ENCODE data around the gene ATP1A2. TPM values are rescaled to one million over a fixed set of nuclear protein-coding genes. Genes with fewer than 3 reads are reported as not detected.
A peak's percentile ranks its signal among the peaks of the same experiment; 100 is the strongest.

Gene ATP1A2
- total RNA-seq (not detected), polyA plus RNA-seq (not detected)

- CTCF ChIA-PET = no interaction called here
- POLR2A ChIA-PET = no interaction called here
- no peaks in the 10 kb centered on the region for H3K4me1 Mint-ChIP-seq
These were observed at the start of gene ATP1A2 for GRCh38 chr1:160115545-160116282. TSS of gene ATP1A2 (plus strand) at chr1:160115759. CDS start at chr1:160115862, 103 bp downstream.

DNA sequence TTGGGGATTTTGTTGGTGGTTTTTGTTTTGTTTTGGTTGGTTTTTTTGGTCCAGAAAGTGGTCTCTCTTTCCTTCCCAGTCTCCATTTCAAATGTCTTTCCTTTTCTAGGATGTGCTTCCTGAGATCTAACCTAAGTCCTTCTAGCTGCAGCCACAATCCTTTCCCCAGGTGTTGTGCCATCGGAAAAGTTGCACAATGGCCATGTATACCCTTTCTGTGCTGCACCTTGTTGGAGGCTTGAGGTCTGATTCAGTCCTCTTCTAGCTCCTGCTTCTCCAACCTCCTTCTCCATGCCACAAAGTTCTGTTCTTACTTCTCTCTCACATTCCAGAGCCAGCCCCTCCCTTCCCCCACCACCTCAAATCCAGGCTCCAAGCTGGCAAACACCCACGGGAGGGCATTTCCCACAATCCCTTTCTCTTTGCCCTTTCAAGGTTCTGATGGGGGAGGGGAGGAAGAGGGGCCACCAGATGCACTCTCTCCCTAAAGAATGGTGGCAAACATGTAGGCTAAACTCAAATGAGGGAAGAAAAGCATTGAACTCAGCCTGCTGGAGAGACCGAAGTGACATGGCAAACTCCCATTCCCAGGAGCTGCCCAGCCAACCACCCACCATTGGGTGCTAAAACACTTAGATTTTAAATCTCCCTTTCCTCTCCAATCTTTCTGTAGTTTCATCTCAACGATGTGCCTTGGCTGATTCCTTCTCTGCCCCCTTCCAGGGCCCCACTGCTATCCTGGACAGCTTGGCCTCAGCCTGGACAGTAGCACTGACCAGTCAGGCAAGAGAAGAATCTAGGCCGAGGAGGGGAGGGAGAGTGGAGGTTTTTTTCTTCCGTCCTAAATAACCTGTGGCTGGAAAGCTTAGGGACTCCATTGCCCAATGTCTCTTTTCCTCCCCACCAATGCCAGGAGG, 48.5 kb upstream of the ATP1A2 start:
- H3K27me3 ChIP-seq (ENCODE audit: insufficient read depth, low read length, poor library complexity, severe bottlenecking) = peaks cover 22% of the 10 kb centered on the region
- peak overlapping the region in 1 of 8 donors; percentile 79 for H3K27ac Mint-ChIP-seq
- no peak overlapping the region for H3K4me3 ChIP-seq (ENCODE audit: low read length)
- H3K4me3 Mint-ChIP-seq = no peak overlapping the region
- DNase-seq = no peak
- no peaks in the 10 kb centered on the region for H3K36me3 ChIP-seq (ENCODE audit: insufficient read depth, low read length)
- H3K9me3 ChIP-seq (ENCODE audit: low read length) = no peaks in the 10 kb centered on the region
- H3K27me3 Mint-ChIP-seq = peaks cover 27 to 50% of the 10 kb centered on the region in 2 donors
- H3K4me1 ChIP-seq (ENCODE audit: insufficient read depth, low read length) = peaks cover 9% of the 10 kb centered on the region
- peaks cover 8 to 13% (median 10%) of the 10 kb centered on the region in 3 donors for H3K4me1 Mint-ChIP-seq
- no peaks in the 10 kb centered on the region for H3K36me3 Mint-ChIP-seq
- CTCF ChIA-PET = interaction anchor here (1.0 to 3.4 kb wide), 3 partner anchors 12 to 21 kb away, joined by 3 to 18 read pairs (median 15); no protein-coding TSS in a partner anchor
- POLR2A ChIA-PET = no interaction called here
- no peaks in the 10 kb centered on the region for H3K9me3 Mint-ChIP-seq
- H3K27ac ChIP-seq (ENCODE audit: low read depth, low read length) = no peak overlapping the region

More at GRCh38 chr1:160115545-160116282, at the start of gene ATP1A2:
- no peak within 1 kb of the TSS for H3K27ac ChIP-seq (ENCODE audit: low read depth, low read length)
- H3K36me3 ChIP-seq (ENCODE audit: insufficient read depth, low read length) = no peaks in the 10 kb centered on the region
- Mint-ChIP-seq H3K9me3 (no peaks in the 10 kb centered on the region), H3K27ac (no peak within 1 kb of the TSS), H3K27me3 (peaks cover 10 to 43% of the 10 kb centered on the region in 2 donors), H3K4me3 (no peak within 1 kb of the TSS), H3K36me3 (no peaks in the 10 kb centered on the region)
- H3K4me3 ChIP-seq (ENCODE audit: low read length) = no peak within 1 kb of the TSS
- H3K9me3 ChIP-seq (ENCODE audit: low read length) = no peaks in the 10 kb centered on the region
- peaks cover 12% of the 10 kb centered on the region for H3K27me3 ChIP-seq (ENCODE audit: insufficient read depth, low read length, poor library complexity, severe bottlenecking)
- H3K4me1 ChIP-seq (ENCODE audit: insufficient read depth, low read length) = no peaks in the 10 kb centered on the region
- DNase-seq = no peak

DNA sequence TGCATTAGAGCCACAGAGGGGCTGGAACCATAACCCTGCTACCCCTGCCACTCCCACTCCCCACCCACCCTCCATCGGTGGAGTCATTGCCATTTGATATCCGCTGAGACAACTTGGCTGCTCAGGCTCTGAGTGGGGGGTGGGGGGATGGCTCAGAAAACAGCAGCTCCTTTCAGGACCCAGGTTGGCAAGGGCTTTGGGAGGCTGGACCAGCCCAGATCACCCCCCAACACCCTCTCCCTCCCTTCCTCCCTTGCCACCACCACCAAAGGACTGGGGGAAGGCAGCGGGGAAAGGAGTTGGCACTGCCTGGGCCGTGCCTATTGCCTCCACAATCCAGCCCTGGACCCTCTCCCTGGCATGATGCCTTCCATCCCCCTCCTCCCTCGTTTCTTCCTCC, 47.3 kb upstream of the ATP1A2 start:
- H3K4me1 ChIP-seq (ENCODE audit: insufficient read depth, low read length) = peaks cover 9% of the 10 kb centered on the region
- peaks cover 23% of the 10 kb centered on the region for H3K27me3 ChIP-seq (ENCODE audit: insufficient read depth, low read length, poor library complexity, severe bottlenecking)
- H3K4me3 ChIP-seq (ENCODE audit: low read length) = no peak overlapping the region
- H3K27ac ChIP-seq (ENCODE audit: low read depth, low read length) = no peak overlapping the region
- Mint-ChIP-seq H3K36me3 (peaks cover 0 to 4% (median 0%) of the 10 kb centered on the region in 3 donors), H3K9me3 (no peaks in the 10 kb centered on the region), H3K4me3 (peak overlapping the region in 1 of 7 donors; percentile 25), H3K4me1 (peaks cover 8 to 13% (median 10%) of the 10 kb centered on the region in 3 donors), H3K27me3 (peaks cover 28 to 52% of the 10 kb centered on the region in 2 donors), H3K27ac (no peak overlapping the region)
- no peaks in the 10 kb centered on the region for H3K9me3 ChIP-seq (ENCODE audit: low read length)
- POLR2A ChIA-PET = no interaction called here
- no peak for DNase-seq
- CTCF ChIA-PET = interaction anchor here (2.8 to 3.4 kb wide), 2 partner anchors 11 to 18 kb away, joined by 15 to 18 read pairs; no protein-coding TSS in a partner anchor
- no peaks in the 10 kb centered on the region for H3K36me3 ChIP-seq (ENCODE audit: insufficient read depth, low read length)

DNA sequence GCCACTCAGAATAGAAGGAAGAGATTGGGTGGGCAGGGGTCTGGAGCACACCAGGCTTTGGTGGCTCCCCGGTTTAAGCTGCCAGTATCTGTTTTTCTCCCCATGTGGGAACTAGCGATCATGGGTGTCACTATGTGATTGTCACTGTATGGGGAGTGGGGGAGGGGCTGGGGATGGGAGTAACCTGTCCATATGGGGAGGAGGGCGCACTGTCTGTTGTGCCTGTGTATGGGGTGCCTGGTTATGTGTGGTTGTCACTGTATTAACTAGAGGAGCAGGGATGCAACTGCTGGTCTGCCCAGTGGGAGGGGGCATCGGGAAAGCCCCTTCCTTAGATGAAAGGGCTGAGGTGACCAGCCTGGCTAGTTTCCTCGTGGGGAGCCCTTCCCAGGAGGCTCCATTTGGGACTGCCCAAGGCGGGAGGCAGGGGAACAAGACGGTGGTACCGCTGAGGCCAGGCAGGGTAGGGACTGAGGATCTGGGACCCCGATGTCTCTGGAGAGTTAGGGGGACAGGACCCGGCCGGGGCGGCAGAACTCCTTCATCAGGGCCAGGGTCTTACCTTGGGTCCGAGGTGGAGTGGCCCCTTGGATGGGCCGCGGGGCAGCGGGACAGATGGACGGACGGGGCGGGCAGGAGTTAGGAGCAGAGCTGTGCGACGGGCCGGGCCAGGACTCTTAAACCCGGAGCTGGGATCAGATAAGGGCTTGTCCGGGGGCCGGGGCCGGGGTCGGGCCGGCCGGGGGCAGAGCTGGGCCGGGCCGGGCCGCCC, 45.9 kb upstream of the ATP1A2 start, which contains the start of gene KCNJ10:
TSS of gene KCNJ10 (minus strand) at position 701 of the 772 bp plus-strand sequence. CDS start 27,628 bp downstream, outside the sequence.
- Histone ChIP-seq H3K4me3 (ENCODE audit: low read length) (peak within 1 kb of the TSS; percentile 69), H3K4me1 (ENCODE audit: insufficient read depth, low read length) (peaks cover 9% of the 10 kb centered on the region), H3K9me3 (ENCODE audit: low read length) (no peaks in the 10 kb centered on the region), H3K36me3 (ENCODE audit: insufficient read depth, low read length) (no peaks in the 10 kb centered on the region), H3K27me3 (ENCODE audit: insufficient read depth, low read length, poor library complexity, severe bottlenecking) (peaks cover 23% of the 10 kb centered on the region), H3K27ac (ENCODE audit: low read depth, low read length) (no peak within 1 kb of the TSS)
- H3K36me3 Mint-ChIP-seq = peaks cover 0 to 5% (median 0%) of the 10 kb centered on the region in 3 donors
- peaks cover 24 to 58% of the 10 kb centered on the region in 2 donors for H3K27me3 Mint-ChIP-seq
- peak within 1 kb of the TSS in 7 of 8 donors; percentile 17 to 75 (median 48) for H3K27ac Mint-ChIP-seq
- H3K4me3 Mint-ChIP-seq = peak within 1 kb of the TSS; percentile 83 to 93 (median 90)
- no peak for DNase-seq
- ChIA-PET CTCF (interaction anchor here (0.8 to 2.3 kb wide), 3 partner anchors 12 to 23 kb away, joined by 3 to 6 read pairs (median 3); partner anchors contain the start of gene KCNJ9), POLR2A (interaction anchor here (0.5 to 0.8 kb wide), 3 partner anchors 17 to 62 kb away, joined by 3 to 4 read pairs (median 3); partner anchors contain the start of gene PIGM)
- H3K4me1 Mint-ChIP-seq = peaks cover 8 to 13% (median 10%) of the 10 kb centered on the region in 3 donors
- H3K9me3 Mint-ChIP-seq = no peaks in the 10 kb centered on the region

DNA sequence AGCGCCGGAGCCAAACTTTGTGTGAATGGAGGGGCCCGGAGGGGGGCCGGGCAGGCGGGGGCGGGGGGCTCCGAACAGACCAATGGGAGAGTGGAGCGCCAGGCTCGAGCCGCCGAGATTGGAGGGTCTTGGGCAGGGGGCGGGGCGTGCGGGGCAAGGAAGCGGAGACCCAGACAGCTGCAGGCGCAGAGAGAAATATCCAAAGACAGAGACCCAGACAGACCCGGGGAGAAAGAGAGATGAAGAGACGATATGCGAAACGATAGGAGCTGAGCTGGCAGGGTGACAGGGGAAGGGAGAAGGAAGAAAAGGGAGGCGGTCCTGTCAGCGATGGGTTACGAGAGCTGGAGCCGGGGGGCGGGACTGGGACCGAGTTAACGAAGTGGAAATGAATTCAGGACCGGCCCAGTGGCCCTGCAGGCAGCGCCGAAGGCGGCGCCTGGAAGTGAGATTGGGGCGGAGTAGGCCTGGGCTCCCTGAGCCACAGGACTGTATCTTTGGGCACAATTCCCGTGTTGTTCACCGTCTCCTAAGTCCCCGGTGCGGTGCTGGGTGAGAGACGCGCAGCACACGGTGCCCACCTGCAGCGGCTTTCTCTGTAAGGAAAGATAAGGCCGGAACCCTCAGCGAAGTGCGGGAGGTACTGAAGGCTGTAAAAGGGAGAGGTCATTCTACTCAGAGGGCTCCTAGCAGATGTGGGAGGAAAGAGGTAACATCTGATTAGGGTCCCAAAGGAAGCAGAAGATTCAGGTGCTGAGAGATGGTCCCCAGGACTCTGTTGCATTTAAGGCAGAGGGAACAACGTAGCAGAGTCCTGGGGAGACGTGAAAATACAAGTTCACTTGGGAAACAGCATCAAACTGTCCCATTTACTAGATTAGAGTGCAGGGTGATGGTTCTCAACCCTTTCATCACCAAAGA, 45.1 kb upstream of the ATP1A2 start:
- Histone ChIP-seq H3K4me1 (ENCODE audit: insufficient read depth, low read length) (peaks cover 9% of the 10 kb centered on the region), H3K4me3 (ENCODE audit: low read length) (peak overlapping the region; percentile 69), H3K27me3 (ENCODE audit: insufficient read depth, low read length, poor library complexity, severe bottlenecking) (peaks cover 23% of the 10 kb centered on the region), H3K36me3 (ENCODE audit: insufficient read depth, low read length) (no peaks in the 10 kb centered on the region), H3K9me3 (ENCODE audit: low read length) (no peaks in the 10 kb centered on the region), H3K27ac (ENCODE audit: low read depth, low read length) (no peak overlapping the region)
- ChIA-PET CTCF (interaction anchor here (0.8 to 4.4 kb wide), 5 partner anchors 11 to 24 kb away, joined by 3 to 18 read pairs (median 3); partner anchors contain the start of gene KCNJ9), POLR2A (interaction anchor here (0.5 to 0.8 kb wide), 4 partner anchors 10 to 61 kb away, joined by 3 to 4 read pairs (median 3); partner anchors contain the start of gene PIGM)
- H3K27ac Mint-ChIP-seq = peak overlapping the region in 6 of 8 donors; percentile 17 to 68 (median 48)
- peaks cover 0 to 5% (median 0%) of the 10 kb centered on the region in 3 donors for H3K36me3 Mint-ChIP-seq
- H3K9me3 Mint-ChIP-seq = no peaks in the 10 kb centered on the region
- H3K27me3 Mint-ChIP-seq = peaks cover 26 to 64% of the 10 kb centered on the region in 2 donors
- DNase-seq = peak; percentile 60 to 82 (median 65)
- peak overlapping the region; percentile 83 to 93 (median 90) for H3K4me3 Mint-ChIP-seq
- H3K4me1 Mint-ChIP-seq = peaks cover 8 to 13% (median 10%) of the 10 kb centered on the region in 3 donors

DNA sequence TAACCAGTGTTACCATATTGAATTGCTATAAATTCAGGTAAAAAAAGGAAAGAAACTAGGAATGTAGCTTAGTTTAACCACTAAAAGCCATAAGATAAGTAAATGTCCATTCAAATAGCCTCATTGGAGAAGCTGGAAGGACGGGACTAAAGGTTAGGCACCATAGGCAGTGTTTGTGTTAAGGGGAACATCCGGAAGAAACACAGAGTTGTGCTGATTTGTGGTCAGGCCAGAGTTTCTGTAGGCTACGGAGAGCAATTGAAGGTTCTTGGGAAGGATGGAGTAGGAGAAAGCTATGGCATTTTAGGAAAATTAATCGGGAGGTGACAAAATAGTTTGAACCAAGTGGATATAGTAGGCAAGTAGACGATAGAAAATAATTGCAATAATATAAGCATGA, 44.3 kb upstream of the ATP1A2 start:
- Mint-ChIP-seq H3K9me3 (no peaks in the 10 kb centered on the region), H3K4me1 (peaks cover 8 to 13% (median 10%) of the 10 kb centered on the region in 3 donors), H3K27ac (no peak overlapping the region), H3K36me3 (peaks cover 0 to 5% (median 0%) of the 10 kb centered on the region in 3 donors), H3K4me3 (no peak overlapping the region), H3K27me3 (peaks cover 28 to 72% of the 10 kb centered on the region in 2 donors)
- no peaks in the 10 kb centered on the region for H3K9me3 ChIP-seq (ENCODE audit: low read length)
- no peak overlapping the region for H3K4me3 ChIP-seq (ENCODE audit: low read length)
- POLR2A ChIA-PET = interaction anchor here (0.7 kb wide), 1 partner anchor 11 kb away, joined by 3 read pairs; no protein-coding TSS in a partner anchor
- H3K27ac ChIP-seq (ENCODE audit: low read depth, low read length) = no peak overlapping the region
- H3K4me1 ChIP-seq (ENCODE audit: insufficient read depth, low read length) = peaks cover 9% of the 10 kb centered on the region
- H3K27me3 ChIP-seq (ENCODE audit: insufficient read depth, low read length, poor library complexity, severe bottlenecking) = peaks cover 23% of the 10 kb centered on the region
- CTCF ChIA-PET = interaction anchor here (1.2 to 4.4 kb wide), 4 partner anchors 12 to 25 kb away, joined by 3 to 18 read pairs (median 4); no protein-coding TSS in a partner anchor
- DNase-seq = no peak
- H3K36me3 ChIP-seq (ENCODE audit: insufficient read depth, low read length) = no peaks in the 10 kb centered on the region
